ENCODE data around the gene SOWAHA. TPM values are rescaled to one million over a fixed set of nuclear protein-coding genes. Genes with fewer than 3 reads are reported as not detected.
A peak's percentile ranks its signal among the peaks of the same experiment; 100 is the strongest.

Gene SOWAHA
- total RNA-seq, 1 experiment from 2014 or later = 0.20 TPM

DNA sequence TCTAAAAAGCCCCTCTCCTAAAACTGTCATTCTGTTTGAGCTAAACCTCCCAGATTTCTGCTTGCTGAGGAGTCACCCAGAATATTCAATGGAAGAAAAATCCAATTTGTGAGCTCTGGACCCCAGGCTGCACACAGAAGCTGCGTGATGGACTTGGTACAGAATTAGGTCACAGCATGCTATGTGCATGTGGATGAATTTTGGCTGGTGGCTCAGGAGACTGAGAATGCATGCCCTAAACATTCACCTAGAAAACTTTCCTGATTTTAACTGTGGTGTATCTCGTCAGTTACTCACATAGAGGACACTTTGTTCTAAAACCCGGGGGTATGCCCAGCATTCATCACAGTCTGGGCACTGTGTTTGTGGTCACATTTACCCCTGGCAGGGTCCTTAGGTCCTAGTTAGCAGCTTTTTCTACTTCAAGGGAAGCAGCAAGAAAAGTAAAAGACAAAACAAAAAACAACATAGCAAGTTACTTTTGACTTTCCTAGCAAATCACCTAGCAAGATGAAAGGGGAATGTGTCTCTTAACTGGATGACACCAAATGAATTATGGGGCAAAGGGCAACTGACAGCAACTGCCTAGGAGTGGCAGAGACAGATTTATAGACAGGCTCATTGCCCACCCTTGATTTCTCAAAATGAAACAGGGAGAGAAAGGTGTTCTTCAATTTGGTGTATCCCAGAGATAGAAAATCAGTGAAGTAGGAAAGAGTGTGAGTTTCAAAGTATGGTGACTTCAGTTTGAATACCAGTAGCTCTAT lies 25.6 kb downstream of the SOWAHA start:
- Histone ChIP-seq H3K4me1 (ENCODE audit: insufficient read depth, low read length) (no peaks in the 10 kb centered on the region), H2AFZ (ENCODE audit: low read length) (no peak overlapping the region), H3K27me3 (ENCODE audit: insufficient read depth, low read length) (no peaks in the 10 kb centered on the region), H2BK12ac (ENCODE audit: insufficient read length, low read depth, low read length) (no peak overlapping the region), H4K5ac (ENCODE audit: insufficient read length, low read depth, low read length) (no peak overlapping the region), H2BK20ac (ENCODE audit: low read depth, low read length, poor library complexity, severe bottlenecking) (no peak overlapping the region), H3K4ac (ENCODE audit: low read depth, low read length) (no peak overlapping the region), H3K9ac (ENCODE audit: extremely low read depth, insufficient read length, low read length) (no peak overlapping the region), H3K23ac (ENCODE audit: insufficient read length, low read depth, low read length) (no peak overlapping the region), H4K20me1 (ENCODE audit: control insufficient read depth, insufficient read depth, insufficient read length) (no peaks in the 10 kb centered on the region), H3K27ac (ENCODE audit: insufficient read length, low read depth, low read length) (no peak overlapping the region), H3K23me2 (ENCODE audit: insufficient read length, low read depth, low read length, poor library complexity, severe bottlenecking) (no peaks in the 10 kb centered on the region), H4K91ac (ENCODE audit: insufficient read length, low read depth, low read length) (no peak overlapping the region), H4K8ac (replicated peaks; ENCODE audit: insufficient read length, low read depth, low read length) (no peak overlapping the region), H3K79me1 (ENCODE audit: insufficient read depth, low read depth, low read length, poor library complexity, severe bottlenecking) (no peaks in the 10 kb centered on the region), H3K18ac (ENCODE audit: insufficient read length, low read depth, low read length) (no peak overlapping the region), H2AK5ac (ENCODE audit: insufficient read length, low read length) (no peak overlapping the region), H3K79me2 (ENCODE audit: insufficient read depth, low read length) (no peaks in the 10 kb centered on the region), H2BK5ac (ENCODE audit: insufficient read length, low read length) (no peak overlapping the region), H3T11ph (ENCODE audit: low read length) (no peak overlapping the region), H3K14ac (ENCODE audit: insufficient read depth, low read length) (no peak overlapping the region), H3K9me3 (ENCODE audit: control insufficient read depth, low read depth, low read length) (no peaks in the 10 kb centered on the region), H3K56ac (ENCODE audit: insufficient read length, low read depth, low read length) (no peak overlapping the region), H3K4me2 (ENCODE audit: insufficient read depth, insufficient read length, low read length) (no peak overlapping the region), H2BK120ac (ENCODE audit: low read depth, low read length, poor library complexity, severe bottlenecking) (no peak overlapping the region), H2BK15ac (ENCODE audit: low read depth, low read length) (no peak overlapping the region)
- DNase-seq = no peak
- WGBS (ENCODE audit: extremely low coverage, insufficient read length, low lambda C conversion rate) = no CpG with 5 or more reads among the region's 3 CpGs
- no peaks in the 10 kb centered on the region for H3K9me3 Mint-ChIP-seq
- TF ChIP-seq, protein P1, sequence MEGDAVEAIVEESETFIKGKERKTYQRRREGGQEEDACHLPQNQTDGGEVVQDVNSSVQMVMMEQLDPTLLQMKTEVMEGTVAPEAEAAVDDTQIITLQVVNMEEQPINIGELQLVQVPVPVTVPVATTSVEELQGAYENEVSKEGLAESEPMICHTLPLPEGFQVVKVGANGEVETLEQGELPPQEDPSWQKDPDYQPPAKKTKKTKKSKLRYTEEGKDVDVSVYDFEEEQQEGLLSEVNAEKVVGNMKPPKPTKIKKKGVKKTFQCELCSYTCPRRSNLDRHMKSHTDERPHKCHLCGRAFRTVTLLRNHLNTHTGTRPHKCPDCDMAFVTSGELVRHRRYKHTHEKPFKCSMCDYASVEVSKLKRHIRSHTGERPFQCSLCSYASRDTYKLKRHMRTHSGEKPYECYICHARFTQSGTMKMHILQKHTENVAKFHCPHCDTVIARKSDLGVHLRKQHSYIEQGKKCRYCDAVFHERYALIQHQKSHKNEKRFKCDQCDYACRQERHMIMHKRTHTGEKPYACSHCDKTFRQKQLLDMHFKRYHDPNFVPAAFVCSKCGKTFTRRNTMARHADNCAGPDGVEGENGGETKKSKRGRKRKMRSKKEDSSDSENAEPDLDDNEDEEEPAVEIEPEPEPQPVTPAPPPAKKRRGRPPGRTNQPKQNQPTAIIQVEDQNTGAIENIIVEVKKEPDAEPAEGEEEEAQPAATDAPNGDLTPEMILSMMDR (conservative IDR thresholded peaks at IDR 0.05) = no peak
- no peaks in the 10 kb centered on the region; a peak in 1 of 4 replicates for H3K4me1 Mint-ChIP-seq
- peaks cover 3% of the 10 kb centered on the region for H3K27me3 Mint-ChIP-seq (ENCODE audit: low read depth)
- peak overlapping the region in 1 of 3 experiments; percentile 41; a peak in 1 of 7 replicates for H3K27ac Mint-ChIP-seq
- H3K4me3 Mint-ChIP-seq = no peak overlapping the region
- no peaks in the 10 kb centered on the region for H3K36me3 Mint-ChIP-seq (ENCODE audit: insufficient read depth in 1 of 3, low read depth in 3 of 3)
